MM.1S (cell line): ENCODE data around the gene MDFI.

Source experiments
- CTCF ChIP-seq: fragments of 300-600 bp; sonication (generic); IDR thresholded peaks from 2 replicates; pipeline ENCODE4 v1.5.1; 2016; ENCODE audit warnings: antibody characterized with exemption, low read length, mixed read lengths
- EZH2 ChIP-seq: fragments of 300-600 bp; sonication (generic); optimal IDR thresholded peaks from 2 replicates; pipeline ENCODE3; 2017; ENCODE audit warnings: low read depth, mild to moderate bottlenecking, antibody characterized with exemption, low read length, mixed read lengths
- EZH2phosphoT487 ChIP-seq: fragments of 300-600 bp; sonication (generic); IDR thresholded peaks from 2 replicates; pipeline ENCODE4 v1.6.1; 2018; ENCODE audit warnings: antibody characterized with exemption, low read length

GRCh38 chr6:41673704-41674000 lies 35.4 kb downstream of the MDFI start:
- no peak for TF ChIP-seq CTCF
- no peak for TF ChIP-seq EZH2
- no peak for TF ChIP-seq EZH2phosphoT487
